Neural progenitor cell (in vitro differentiated cells): ENCODE measurements around the gene HNRNPLL. TPM values are rescaled to one million over a fixed set of nuclear protein-coding genes. Genes with fewer than 3 reads are reported as not detected.

Source experiments
- DNase-seq: peaks from one replicate; pipeline ENCODE4 v3.0.0-alpha.2; 2016; ENCODE audit warnings: low spot score
- H2AFZ ChIP-seq: fragments of 200-600 bp; sonication (generic); replicated peaks from 2 replicates; pipeline ENCODE4 v1.6.1; 2016; ENCODE audit warnings: antibody characterized with exemption
- H3F3A ChIP-seq: fragments of 200-600 bp; sonication (generic); 2 replicates; pipeline ENCODE4 v1.6.1; 2016; ENCODE audit warnings: antibody characterized with exemption, low read depth
- H3K27ac ChIP-seq: fragments of 200-600 bp; sonication (generic); 2 replicates; pipeline ENCODE4 v1.5.1; 2016; ENCODE audit warnings: mild to moderate bottlenecking
- H3K27me3 ChIP-seq: fragments of 200-600 bp; sonication (generic); 2 replicates; pipeline ENCODE4 v1.6.1; 2016; ENCODE audit warnings: mild to moderate bottlenecking, moderate library complexity
- H3K36me3 ChIP-seq: fragments of 200-600 bp; sonication (generic); 2 replicates; pipeline ENCODE4 v1.5.1; 2016
- H3K4me1 ChIP-seq: fragments of 200-600 bp; sonication (generic); 2 replicates; pipeline ENCODE4 v1.6.1; 2016; ENCODE audit warnings: mixed run types
- H3K4me2 ChIP-seq: fragments of 200-600 bp; sonication (generic); 2 replicates; pipeline ENCODE4 v1.6.1; 2016
- H3K4me3 ChIP-seq: fragments of 200-600 bp; sonication (generic); 2 replicates; pipeline ENCODE4 v1.5.1; 2016
- H3K79me2 ChIP-seq: fragments of 200-600 bp; sonication (generic); 2 replicates; pipeline ENCODE4 v1.6.1; 2016; ENCODE audit warnings: low read depth
- H3K9ac ChIP-seq: fragments of 200-600 bp; sonication (generic); 2 replicates; pipeline ENCODE4 v1.6.1; 2016
- H3K9me3 ChIP-seq: fragments of 200-600 bp; sonication (generic); 2 replicates; pipeline ENCODE4 v1.5.1; 2016; ENCODE audit warnings: low read depth
- H4K20me1 ChIP-seq: fragments of 200-600 bp; sonication (generic); 2 replicates; pipeline ENCODE4 v1.6.1; 2016; ENCODE audit warnings: low read depth
- H3K27ac Mint-ChIP-seq: 3 replicates; pipeline ENCODE4 v1.8.0; 2021; ENCODE audit warnings: mixed read lengths
- H3K27me3 Mint-ChIP-seq: 2 replicates; pipeline ENCODE4 v1.8.0; 2022; ENCODE audit warnings: low read depth, mild to moderate bottlenecking, inconsistent platforms, moderate library complexity, mixed read lengths; ENCODE audit not compliant: insufficient read depth
- H3K36me3 Mint-ChIP-seq: 3 replicates; pipeline ENCODE4 v1.8.0; 2021; ENCODE audit warnings: mixed read lengths
- H3K4me1 Mint-ChIP-seq: 3 replicates; pipeline ENCODE4 v1.8.0; 2021; ENCODE audit warnings: mixed read lengths
- H3K4me3 Mint-ChIP-seq: 3 replicates; pipeline ENCODE4 v1.8.0; 2021; ENCODE audit warnings: mild to moderate bottlenecking, moderate library complexity, mixed read lengths
- H3K9me3 Mint-ChIP-seq: 3 replicates; pipeline ENCODE4 v1.8.0; 2020; ENCODE audit warnings: mixed read lengths
- EZH2 ChIP-seq: fragments of 200-600 bp; sonication (generic); IDR thresholded peaks from 2 replicates; pipeline ENCODE4 v1.6.1; 2017; ENCODE audit warnings: antibody characterized with exemption, mild to moderate bottlenecking, moderate library complexity
- EZH2phosphoT487 ChIP-seq: fragments of 200-600 bp; sonication (generic); IDR thresholded peaks from 2 replicates; pipeline ENCODE4 v1.6.1; 2017; ENCODE audit warnings: antibody characterized with exemption
- total RNA-seq: library from RNA; depleted of rRNA; stranded (reverse); fragments of >200 nt; gene quantifications from 2 replicates; pipeline ENCODE4 v1.2.3, GENCODE V29; 2015; ENCODE audit warnings: low replicate concordance
- TF ChIP-seq, protein P1 (sequence below): fragments of 200-600 bp; sonication (generic); IDR thresholded peaks from 2 replicates; pipeline ENCODE4 v1.5.1; 2017; ENCODE audit warnings: antibody characterized with exemption, mild to moderate bottlenecking

The HNRNPLL gene
- total RNA-seq, 1 donor from 2014 or later, result 109 TPM

DNA sequence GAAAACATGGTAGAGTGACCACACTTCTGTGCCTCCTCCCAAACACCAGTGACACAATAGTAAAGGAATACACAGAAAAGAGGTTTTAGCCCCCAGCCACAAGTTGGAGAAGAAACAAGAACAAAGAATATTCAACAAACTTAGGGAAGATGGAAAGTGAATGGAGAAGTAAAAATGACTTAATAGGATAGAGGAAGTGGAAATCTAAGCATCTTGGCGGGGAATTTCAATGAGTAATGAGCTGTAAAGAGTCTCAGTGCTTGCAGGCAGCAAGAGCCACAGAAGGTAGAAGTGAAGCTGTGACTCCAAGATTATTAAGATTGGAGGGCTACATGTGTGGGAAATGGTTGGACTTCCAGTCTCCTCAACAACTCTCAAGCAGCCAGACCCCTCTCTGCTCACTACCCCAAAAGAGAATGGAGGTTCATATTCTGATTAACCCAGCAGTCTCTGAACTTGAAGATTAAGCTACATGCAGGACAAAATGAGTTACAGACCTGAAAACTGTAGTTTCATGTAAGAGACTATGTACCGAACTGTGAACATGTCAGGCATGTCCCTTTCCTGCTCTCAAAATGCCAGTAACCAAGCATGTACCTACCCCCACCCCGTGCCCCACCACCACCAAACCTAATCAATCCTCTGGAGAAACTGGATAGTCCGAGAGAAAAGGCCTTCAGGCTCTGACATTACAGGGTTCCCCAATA, 16.9 kb upstream of the HNRNPLL start:
- Histone ChIP-seq H3K79me2 (no peaks in the 10 kb centered on the region), H3K9me3 (no peaks in the 10 kb centered on the region), H4K20me1 (no peaks in the 10 kb centered on the region), H3F3A (no peaks in the 10 kb centered on the region), H3K27ac (no peak overlapping the region), H3K4me3 (no peak overlapping the region), H3K4me1 (no peaks in the 10 kb centered on the region), H3K4me2 (no peak overlapping the region), H2AFZ (no peak overlapping the region), H3K36me3 (no peaks in the 10 kb centered on the region), H3K27me3 (no peaks in the 10 kb centered on the region), H3K9ac (no peak overlapping the region)
- TF ChIP-seq EZH2phosphoT487 (no peak), EZH2 (no peak)
- TF ChIP-seq, protein P1, sequence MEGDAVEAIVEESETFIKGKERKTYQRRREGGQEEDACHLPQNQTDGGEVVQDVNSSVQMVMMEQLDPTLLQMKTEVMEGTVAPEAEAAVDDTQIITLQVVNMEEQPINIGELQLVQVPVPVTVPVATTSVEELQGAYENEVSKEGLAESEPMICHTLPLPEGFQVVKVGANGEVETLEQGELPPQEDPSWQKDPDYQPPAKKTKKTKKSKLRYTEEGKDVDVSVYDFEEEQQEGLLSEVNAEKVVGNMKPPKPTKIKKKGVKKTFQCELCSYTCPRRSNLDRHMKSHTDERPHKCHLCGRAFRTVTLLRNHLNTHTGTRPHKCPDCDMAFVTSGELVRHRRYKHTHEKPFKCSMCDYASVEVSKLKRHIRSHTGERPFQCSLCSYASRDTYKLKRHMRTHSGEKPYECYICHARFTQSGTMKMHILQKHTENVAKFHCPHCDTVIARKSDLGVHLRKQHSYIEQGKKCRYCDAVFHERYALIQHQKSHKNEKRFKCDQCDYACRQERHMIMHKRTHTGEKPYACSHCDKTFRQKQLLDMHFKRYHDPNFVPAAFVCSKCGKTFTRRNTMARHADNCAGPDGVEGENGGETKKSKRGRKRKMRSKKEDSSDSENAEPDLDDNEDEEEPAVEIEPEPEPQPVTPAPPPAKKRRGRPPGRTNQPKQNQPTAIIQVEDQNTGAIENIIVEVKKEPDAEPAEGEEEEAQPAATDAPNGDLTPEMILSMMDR, result no peak
- H3K27me3 Mint-ChIP-seq, result no peaks in the 10 kb centered on the region
- no peaks in the 10 kb centered on the region for H3K36me3 Mint-ChIP-seq
- H3K4me1 Mint-ChIP-seq, result peaks cover 4% of the 10 kb centered on the region
- DNase-seq, result no peak
- H3K4me3 Mint-ChIP-seq, result no peak overlapping the region
- no peak overlapping the region for H3K27ac Mint-ChIP-seq
- no peaks in the 10 kb centered on the region for H3K9me3 Mint-ChIP-seq

GRCh38 chr2:38617301-38617700, 14.6 kb upstream of the HNRNPLL start:
- H3K4me1 Mint-ChIP-seq, result peaks cover 4% of the 10 kb centered on the region
- H2AFZ ChIP-seq, result no peak overlapping the region
- H4K20me1 ChIP-seq, result no peaks in the 10 kb centered on the region
- no peak overlapping the region for H3K27ac Mint-ChIP-seq
- no peaks in the 10 kb centered on the region for H3K9me3 ChIP-seq
- no peak overlapping the region for H3K4me3 Mint-ChIP-seq
- no peaks in the 10 kb centered on the region for H3K4me1 ChIP-seq
- no peaks in the 10 kb centered on the region for H3K9me3 Mint-ChIP-seq
- H3F3A ChIP-seq, result no peaks in the 10 kb centered on the region
- no peak overlapping the region for H3K9ac ChIP-seq
- no peaks in the 10 kb centered on the region for H3K36me3 Mint-ChIP-seq
- H3K27me3 Mint-ChIP-seq, result peaks cover 2% of the 10 kb centered on the region
- TF ChIP-seq EZH2, result no peak
- TF ChIP-seq, protein P1, result no peak
- no peak for TF ChIP-seq EZH2phosphoT487
- no peak overlapping the region for H3K4me3 ChIP-seq
- no peaks in the 10 kb centered on the region for H3K79me2 ChIP-seq
- no peak for DNase-seq
- no peak overlapping the region for H3K27ac ChIP-seq
- H3K36me3 ChIP-seq, result no peaks in the 10 kb centered on the region
- H3K4me2 ChIP-seq, result no peak overlapping the region
- no peaks in the 10 kb centered on the region for H3K27me3 ChIP-seq

DNA sequence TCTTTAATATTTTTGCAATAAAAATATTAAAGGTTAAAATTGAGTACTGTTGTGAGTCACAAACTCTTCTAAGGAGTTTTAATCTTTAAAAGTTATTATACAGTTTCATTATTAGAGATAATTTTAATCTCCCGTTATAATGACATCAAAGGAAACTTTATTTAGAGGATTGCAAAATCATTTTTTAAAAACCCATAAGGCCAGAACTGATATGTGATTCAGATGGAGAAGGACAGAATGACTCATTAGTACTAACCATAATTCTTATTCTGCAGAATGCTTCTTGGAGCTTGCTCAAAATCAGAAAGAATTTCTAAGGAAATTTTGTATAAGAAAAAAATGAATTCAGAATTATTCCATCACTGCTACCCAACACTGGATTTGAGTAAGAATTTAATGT, 12.5 kb upstream of the HNRNPLL start:
- peaks cover 4% of the 10 kb centered on the region for H3K4me1 Mint-ChIP-seq
- H3K9me3 Mint-ChIP-seq, result no peaks in the 10 kb centered on the region
- H3K27me3 Mint-ChIP-seq, result peaks cover 2% of the 10 kb centered on the region

More for the DNA sequence above, 12.5 kb upstream of the HNRNPLL start:
- H3F3A ChIP-seq, result no peaks in the 10 kb centered on the region
- no peak overlapping the region for H2AFZ ChIP-seq
- Mint-ChIP-seq H3K4me3 (no peak overlapping the region), H3K36me3 (no peaks in the 10 kb centered on the region), H3K27ac (no peak overlapping the region)
- no peak overlapping the region for H3K4me3 ChIP-seq
- no peak for DNase-seq
- H3K36me3 ChIP-seq, result no peaks in the 10 kb centered on the region
- H3K4me2 ChIP-seq, result no peak overlapping the region
- TF ChIP-seq, protein P1, result no peak
- no peak for TF ChIP-seq EZH2
- H3K27me3 ChIP-seq, result no peaks in the 10 kb centered on the region
- H4K20me1 ChIP-seq, result no peaks in the 10 kb centered on the region
- H3K79me2 ChIP-seq, result no peaks in the 10 kb centered on the region
- H3K27ac ChIP-seq, result no peak overlapping the region
- no peak overlapping the region for H3K9ac ChIP-seq
- H3K9me3 ChIP-seq, result no peaks in the 10 kb centered on the region
- H3K4me1 ChIP-seq, result no peaks in the 10 kb centered on the region
